Left lung (tissue), 10 donors: ENCODE data around the gene FHL1. TPM values are rescaled to one million over a fixed set of nuclear protein-coding genes. Genes with fewer than 3 reads are reported as not detected.

Experiments
- ATAC-seq: fragments of 200-7000 bp; cut with Tn5 transposase; one replicate; pipeline ENCODE4 v1.9.1; 2020; ENCODE audit warnings: moderate library complexity
- DNase-seq, 4 donors: peaks; one replicate each; pipeline ENCODE4 v3.0.0-alpha.2; 2013 to 2020
- H3K27ac ChIP-seq, 2 donors: fragments of 200-600 bp; sonication (generic) in 1 of 2; one replicate each; pipeline versions ENCODE4 v1.5.0 to v1.8.0; 2020 to 2021
- H3K27me3 ChIP-seq, 2 donors: fragments of 200-600 bp; sonication (generic) in 1 of 2; one replicate each; pipeline versions ENCODE4 v1.5.0 to v1.8.0; 2020 to 2021
- H3K36me3 ChIP-seq, 2 donors: fragments of 200-600 bp; sonication (generic) in 1 of 2; one replicate each; pipeline versions ENCODE4 v1.5.0 to v1.8.0; 2020 to 2021
- H3K4me1 ChIP-seq, 2 donors: fragments of 200-600 bp; one replicate each; pipeline ENCODE4 v1.8.0; 2021
- H3K4me3 ChIP-seq, 2 donors: fragments of 200-600 bp; sonication (generic) in 1 of 2; one replicate each; pipeline versions ENCODE4 v1.5.0 to v1.8.0; 2020 to 2021; ENCODE audit warnings: mild to moderate bottlenecking in 1 of 2
- H3K9me3 ChIP-seq, 2 donors: fragments of 200-600 bp; sonication (generic) in 1 of 2; one replicate each; pipeline versions ENCODE4 v1.5.0 to v1.8.0; 2020 to 2021
- intact Hi-C, 2 donors: fragments of 100-400 bp; cut with DNase I; formaldehyde crosslinking; loops; one replicate each; pipeline versions ENCODE4 v1.11.2 to v1.14.2; 2022
- polyA plus RNA-seq, 6 donors: library from polyadenylated mRNA; unstranded; fragments of 120-200 nt; gene quantifications; one replicate each; pipeline ENCODE4 v1.2.1, GENCODE V29; 2013; ENCODE audit not compliant: insufficient read length in 6 of 6
- total RNA-seq, 2 donors: library from RNA; stranded (reverse); fragmentation: NEBNext Ultra II Directional; extraction: Animal tissue kit (Norgen Biotek cat#: 25700); gene quantifications; one replicate each; pipeline ENCODE4 v1.2.1, GENCODE V29; 2021
- TF ChIP-seq, protein P1 (sequence below), 2 donors: fragments of 200-600 bp; sonication (generic) in 1 of 2; IDR thresholded peaks; one replicate each; pipeline versions ENCODE4 v1.5.0 to v1.8.0; 2021; ENCODE audit warnings: antibody characterized with exemption in 2 of 2
- donor health status: DM: no; HTN: yes; CAD: no.
- donor health status: DM: no; HTN: no; CAD: no.

Gene FHL1
- total and polyA plus RNA-seq, 8 donors, result 118 to 276 (median 249) TPM

DNA sequence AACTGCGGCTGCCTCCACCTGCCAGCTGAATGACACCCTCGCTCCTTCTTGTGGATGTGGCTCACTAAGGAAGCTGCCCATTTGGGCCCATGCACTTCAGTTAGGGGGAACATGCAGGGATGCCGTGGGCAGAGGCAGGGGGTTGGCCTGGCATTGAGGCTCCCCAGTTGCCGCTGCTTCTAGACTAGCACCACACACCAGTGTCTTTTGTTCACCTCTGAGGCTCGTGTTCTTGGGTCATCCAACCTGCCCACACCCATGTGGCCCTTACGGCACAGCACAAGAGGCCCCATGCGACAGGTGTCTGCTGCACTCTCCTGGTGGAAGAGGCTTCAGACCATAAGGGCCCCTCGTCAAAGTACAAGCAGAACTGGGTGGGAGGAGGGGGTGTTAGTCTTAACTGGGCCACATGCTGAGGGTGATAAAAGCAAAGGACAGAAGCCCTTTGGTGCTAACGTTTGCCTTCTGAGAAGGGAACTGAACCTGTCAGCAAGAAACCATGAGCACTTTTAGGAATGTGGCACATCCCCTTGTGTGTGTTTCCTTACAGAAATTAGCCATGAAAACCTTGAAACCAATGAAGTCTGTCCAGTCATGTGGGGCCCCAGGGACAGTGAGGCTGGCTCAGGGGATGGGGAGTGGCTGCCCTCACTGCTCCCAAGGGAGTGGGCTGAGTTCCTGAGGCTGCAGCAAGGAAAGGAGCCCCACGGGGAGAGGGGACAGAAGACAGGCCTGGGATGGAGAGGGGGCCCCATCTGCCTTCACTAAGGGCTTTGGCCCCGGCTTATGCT is 64.6 kb downstream of the FHL1 start:
- Histone ChIP-seq H3K4me1 (peaks cover 0 to 7% of the 10 kb centered on the region in 2 donors), H3K4me3 (no peak overlapping the region), H3K9me3 (no peaks in the 10 kb centered on the region), H3K27me3 (no peaks in the 10 kb centered on the region), H3K27ac (no peak overlapping the region), H3K36me3 (no peaks in the 10 kb centered on the region)
- DNase-seq (no peak), ATAC-seq (no peak)
- TF ChIP-seq, protein P1, sequence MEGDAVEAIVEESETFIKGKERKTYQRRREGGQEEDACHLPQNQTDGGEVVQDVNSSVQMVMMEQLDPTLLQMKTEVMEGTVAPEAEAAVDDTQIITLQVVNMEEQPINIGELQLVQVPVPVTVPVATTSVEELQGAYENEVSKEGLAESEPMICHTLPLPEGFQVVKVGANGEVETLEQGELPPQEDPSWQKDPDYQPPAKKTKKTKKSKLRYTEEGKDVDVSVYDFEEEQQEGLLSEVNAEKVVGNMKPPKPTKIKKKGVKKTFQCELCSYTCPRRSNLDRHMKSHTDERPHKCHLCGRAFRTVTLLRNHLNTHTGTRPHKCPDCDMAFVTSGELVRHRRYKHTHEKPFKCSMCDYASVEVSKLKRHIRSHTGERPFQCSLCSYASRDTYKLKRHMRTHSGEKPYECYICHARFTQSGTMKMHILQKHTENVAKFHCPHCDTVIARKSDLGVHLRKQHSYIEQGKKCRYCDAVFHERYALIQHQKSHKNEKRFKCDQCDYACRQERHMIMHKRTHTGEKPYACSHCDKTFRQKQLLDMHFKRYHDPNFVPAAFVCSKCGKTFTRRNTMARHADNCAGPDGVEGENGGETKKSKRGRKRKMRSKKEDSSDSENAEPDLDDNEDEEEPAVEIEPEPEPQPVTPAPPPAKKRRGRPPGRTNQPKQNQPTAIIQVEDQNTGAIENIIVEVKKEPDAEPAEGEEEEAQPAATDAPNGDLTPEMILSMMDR (IDR thresholded peaks at IDR 0.05), result no peak
- intact Hi-C loops, result no loop called here

DNA sequence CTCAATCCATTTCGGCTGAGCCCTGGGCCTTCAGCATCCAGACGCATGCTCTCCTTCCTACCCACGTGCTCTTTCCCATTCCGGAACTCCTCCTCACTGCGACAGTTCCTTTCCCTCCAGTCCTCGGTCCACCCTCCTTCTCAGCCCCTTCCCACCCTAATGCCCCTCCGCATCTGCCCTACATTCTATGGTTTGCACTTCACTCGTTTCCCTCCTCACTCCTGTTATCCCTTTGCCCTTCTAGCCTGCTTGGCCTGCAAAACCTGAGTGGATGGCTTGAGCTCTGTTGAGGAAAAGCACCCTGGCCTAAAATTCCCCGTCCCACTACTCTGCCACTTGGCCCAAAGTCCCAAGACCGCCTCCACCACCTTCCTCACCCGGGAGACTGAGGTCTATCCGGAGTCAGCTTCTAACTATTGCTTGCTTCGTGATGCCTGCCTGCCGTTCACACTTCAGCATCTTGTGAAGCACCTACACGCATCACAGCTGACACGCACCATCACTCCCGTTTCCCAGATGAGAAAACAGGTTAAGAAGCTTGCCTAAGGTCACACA is 65.3 kb downstream of the FHL1 start:
- Histone ChIP-seq H3K36me3 (no peaks in the 10 kb centered on the region), H3K27me3 (no peaks in the 10 kb centered on the region), H3K4me1 (peaks cover 0 to 7% of the 10 kb centered on the region in 2 donors), H3K9me3 (no peaks in the 10 kb centered on the region), H3K27ac (no peak overlapping the region), H3K4me3 (no peak overlapping the region)
- DNase-seq (no peak), ATAC-seq (no peak)
- intact Hi-C loops, result no loop called here
- TF ChIP-seq, protein P1 (IDR thresholded peaks at IDR 0.05), result no peak

DNA sequence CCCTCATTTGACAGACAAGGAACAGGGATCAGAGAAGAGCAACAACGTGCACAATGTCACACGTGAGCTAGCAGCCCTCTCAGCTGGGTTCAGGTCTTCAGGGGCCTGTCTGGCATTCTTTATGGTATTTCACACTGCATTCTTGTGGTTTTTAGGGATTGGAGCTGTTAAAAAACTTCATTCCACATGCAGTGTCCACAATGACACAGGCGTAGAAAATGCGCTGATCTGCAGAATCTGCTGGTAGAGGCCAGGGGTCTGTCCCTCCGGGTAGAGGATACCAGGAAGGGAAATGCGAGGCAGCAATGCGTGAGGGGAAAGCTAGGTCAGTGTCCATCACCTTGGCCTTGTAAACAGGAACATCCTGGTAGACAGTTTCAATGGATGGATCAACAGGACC is 67.2 kb downstream of the FHL1 start:
- intact Hi-C loops, result no loop called here
- ATAC-seq, result peak; percentile 48
- Histone ChIP-seq H3K4me1 (peaks cover 0 to 7% of the 10 kb centered on the region in 2 donors), H3K36me3 (peaks cover 0 to 10% of the 10 kb centered on the region in 2 donors), H3K27me3 (no peaks in the 10 kb centered on the region), H3K27ac (peak overlapping the region in 1 of 2 donors; percentile 42), H3K4me3 (no peak overlapping the region), H3K9me3 (no peaks in the 10 kb centered on the region)
- TF ChIP-seq, protein P1 (IDR thresholded peaks at IDR 0.05), result no peak
- DNase-seq, result no peak

DNA sequence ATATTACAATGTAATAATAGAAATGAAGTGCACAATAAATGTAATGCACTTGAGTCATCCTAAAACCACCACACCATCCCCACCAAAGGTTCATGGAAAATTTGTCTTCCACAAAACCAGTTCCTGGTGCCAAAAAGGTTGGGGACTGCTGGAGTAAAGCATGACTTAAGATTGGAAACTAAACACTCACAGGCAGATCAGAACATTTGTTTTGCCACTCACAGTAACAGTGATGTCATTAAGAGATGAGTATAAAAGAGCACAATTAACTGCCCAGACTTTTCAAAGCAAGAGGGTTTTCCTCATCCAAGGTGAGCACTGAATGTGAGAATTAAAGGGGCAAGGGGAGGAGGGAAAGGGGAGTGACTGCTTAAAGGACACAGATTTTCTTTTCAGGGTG is 68.2 kb downstream of the FHL1 start:
- no peak overlapping the region for H3K27ac ChIP-seq
- intact Hi-C loops, result no loop called here
- H3K27me3 ChIP-seq, result no peaks in the 10 kb centered on the region
- peaks cover 0 to 1% of the 10 kb centered on the region in 2 donors for H3K4me1 ChIP-seq
- DNase-seq, result no peak
- H3K4me3 ChIP-seq, result no peak overlapping the region
- H3K36me3 ChIP-seq, result peaks cover 0 to 10% of the 10 kb centered on the region in 2 donors
- TF ChIP-seq, protein P1 (IDR thresholded peaks at IDR 0.05), result no peak
- ATAC-seq, result no peak
- no peaks in the 10 kb centered on the region for H3K9me3 ChIP-seq

DNA sequence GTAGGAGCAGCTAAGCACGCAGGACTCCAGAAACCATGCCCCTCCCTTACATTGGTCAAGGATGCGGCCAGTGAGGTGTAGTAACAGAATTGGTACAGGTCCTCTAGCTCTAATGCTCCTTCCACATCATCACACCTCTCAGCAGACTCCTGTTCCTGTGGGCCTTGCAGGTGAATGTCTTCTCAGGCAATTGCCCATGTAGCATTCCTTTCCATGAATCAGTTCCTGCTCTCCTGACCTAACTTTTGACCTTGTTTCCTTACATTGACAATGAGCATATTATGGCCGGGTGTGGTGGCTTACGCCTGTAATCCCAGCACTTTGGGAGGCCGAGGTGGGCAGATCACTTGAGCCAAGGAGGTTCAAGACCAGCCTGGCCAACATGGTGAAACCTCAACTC is 72.6 kb downstream of the FHL1 start:
- intact Hi-C loops, result no loop called here
- Histone ChIP-seq H3K4me3 (no peak overlapping the region), H3K27me3 (no peaks in the 10 kb centered on the region), H3K36me3 (peaks cover 0 to 17% of the 10 kb centered on the region in 2 donors), H3K27ac (no peak overlapping the region), H3K9me3 (no peaks in the 10 kb centered on the region), H3K4me1 (no peaks in the 10 kb centered on the region)
- no peak for DNase-seq
- TF ChIP-seq, protein P1 (IDR thresholded peaks at IDR 0.05), result no peak
- ATAC-seq, result no peak
